Activated T-cell treated with anti-CD3 and anti-CD28 coated beads for 24 hours (primary cell): Measurements from ENCODE around the gene MYH11.
"Not testable (repeated sequence)": the region's sequence is repeated elsewhere in the genome, so short reads cannot be mapped to it uniquely, and the experiment has no call there.

Experiments used
- DNase-seq: peaks from one replicate; pipeline ENCODE4 v3.0.0-alpha.2; 2020; ENCODE audit warnings: low read depth

Gene MYH11

DNA sequence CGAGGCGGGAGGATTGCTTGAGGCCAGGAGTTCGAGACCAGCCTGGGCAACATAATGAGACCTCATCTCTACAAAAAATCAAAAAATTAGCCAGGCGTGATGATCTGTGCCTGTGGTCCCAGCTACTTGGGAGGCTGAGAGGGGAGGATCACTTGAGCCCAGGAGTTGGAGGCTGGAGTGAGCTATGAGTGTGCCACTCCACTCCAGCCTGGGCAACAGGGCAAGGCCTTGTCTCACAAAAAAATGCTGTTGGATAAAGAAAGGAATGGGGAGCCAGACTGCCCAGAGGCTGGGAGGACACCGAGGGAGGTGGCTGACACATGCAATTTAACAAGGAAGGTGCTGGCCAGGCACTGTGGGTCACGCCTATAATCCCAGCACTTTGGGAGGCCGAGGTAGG lies 47.5 kb downstream of the MYH11 start:
- not testable (repeated sequence) for DNase-seq

- DNase-seq: no peak
Measured at GRCh38 chr16:15808071-15808470, 48.8 kb downstream of the MYH11 start.

DNA sequence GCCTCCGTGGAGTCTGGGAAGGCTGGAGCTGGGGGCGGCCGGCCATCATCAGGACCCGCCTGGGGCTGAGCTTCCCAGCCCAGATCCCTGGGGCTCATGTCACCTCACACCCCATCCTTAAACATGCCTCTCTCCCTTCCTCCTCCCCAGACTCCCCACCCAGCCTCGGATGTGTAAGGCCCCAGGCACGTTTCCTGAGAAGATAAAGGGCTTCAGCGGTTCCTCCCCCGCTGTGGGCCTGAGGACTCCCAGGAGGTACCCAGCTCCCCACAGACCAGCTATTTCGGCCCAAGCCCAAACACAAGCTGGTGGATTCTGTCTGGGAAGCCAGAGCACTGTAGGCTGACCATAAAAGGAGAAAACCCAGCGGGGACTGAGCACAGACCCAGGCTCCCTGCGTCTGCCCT lies 49.2 kb downstream of the MYH11 start:
- DNase-seq: no peak

DNA sequence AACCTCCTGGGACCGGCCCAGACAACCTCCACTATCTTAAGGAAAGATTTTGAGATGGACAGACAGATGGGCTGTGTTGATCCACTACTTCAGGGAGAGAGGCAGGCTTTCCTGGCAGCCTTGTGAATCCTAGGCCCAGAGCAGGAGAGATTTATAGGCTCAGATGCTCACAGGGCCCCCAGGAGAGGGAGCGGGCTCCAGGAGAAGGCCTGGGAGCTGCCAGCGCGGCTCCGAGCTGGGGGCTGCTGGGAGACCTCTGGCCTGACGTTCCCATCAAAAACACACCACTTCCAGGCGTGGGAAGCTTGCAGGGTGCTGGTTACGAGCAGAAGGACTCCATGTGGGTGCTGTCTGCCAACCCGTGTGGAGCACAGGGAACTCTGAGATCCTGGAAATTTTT lies 53.2 kb downstream of the MYH11 start:
- DNase-seq: no peak

DNA sequence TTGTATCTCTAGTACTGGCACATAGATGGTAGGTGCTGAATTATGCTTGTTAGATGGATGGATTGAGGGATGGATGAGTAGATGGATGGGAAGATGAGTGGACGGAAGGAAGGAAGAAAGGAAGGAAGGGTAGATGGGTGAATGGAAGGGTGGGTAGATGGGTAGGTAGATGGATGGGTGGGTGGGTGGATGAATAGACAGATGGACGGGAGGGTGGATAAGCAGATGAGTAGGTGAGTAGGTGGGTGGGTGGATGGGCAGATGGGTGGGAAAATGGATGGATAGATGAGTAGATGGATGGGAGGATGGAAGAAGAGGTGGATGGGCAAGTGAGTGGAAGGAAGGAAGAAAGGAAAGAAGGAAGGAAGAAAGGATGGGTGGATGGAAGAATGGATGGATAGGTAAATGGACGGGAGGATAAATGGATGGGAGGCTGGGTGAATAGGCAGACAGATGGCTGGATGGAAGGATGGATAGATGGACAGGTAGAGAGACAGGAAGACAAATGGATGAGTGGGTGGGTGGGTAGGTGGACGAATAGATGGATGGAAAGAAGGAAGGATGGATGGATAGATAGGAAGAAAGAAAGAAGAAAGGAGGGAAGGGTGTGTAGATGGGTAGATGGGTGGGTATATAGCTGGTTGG lies 56.9 kb downstream of the MYH11 start:
- no peak for DNase-seq

DNA sequence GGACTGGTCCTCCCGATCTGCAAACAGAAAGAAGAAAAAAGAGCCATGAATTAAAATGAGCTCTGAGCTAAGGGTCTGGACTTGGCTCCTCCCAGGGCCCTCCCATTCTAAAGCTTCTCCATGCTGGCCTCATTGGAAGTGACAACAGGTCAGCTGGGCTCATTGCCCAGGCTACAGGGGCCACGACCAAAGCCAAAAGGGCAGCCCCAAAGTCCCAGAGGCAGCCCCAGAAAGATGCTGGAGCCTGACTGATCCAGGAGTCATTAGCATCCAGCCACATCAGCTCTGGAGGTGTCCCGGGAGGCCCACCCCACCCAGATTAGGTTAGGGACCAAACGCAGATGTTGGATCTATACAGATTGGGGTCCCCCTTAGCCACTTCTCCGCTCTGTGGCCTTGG lies 58.2 kb downstream of the MYH11 start:
- DNase-seq: no peak

DNA sequence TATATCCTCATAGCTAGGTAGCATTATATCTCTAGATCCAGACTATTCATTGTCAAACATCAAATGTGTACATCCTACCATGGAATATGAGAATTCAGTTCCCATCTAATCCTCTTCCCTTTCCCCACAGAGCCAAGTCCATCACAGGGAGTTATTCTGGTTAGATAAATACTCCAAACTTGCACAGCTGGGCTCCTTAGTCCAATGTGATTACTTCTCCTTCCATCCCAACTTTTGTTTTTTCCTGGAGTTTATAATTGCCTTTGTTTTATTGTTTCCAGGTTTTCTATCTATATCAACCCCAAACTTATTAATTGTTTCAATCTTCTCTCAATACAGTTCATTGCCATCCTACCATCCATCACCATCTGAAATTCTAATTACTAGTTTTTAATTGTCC lies 59.9 kb downstream of the MYH11 start:
- DNase-seq: no peak

DNA sequence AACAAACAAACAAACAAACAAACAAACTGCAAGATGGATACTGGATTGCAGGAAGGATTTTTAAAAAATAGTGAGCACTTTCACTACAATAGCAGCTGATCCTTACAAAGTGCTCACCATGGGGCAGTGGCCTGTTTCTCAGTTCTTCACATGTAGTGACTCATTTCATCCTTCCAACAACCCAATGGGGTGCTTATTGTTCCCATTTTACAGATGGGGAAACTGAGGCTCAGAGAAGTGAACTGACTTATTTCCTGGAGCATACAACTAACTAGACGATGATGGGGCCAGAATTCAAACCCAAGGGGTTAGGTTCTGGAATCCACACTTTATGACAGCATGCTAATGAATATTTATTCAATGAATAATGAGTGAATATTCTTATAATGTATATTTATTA lies 61.2 kb downstream of the MYH11 start:
- no peak for DNase-seq

DNA sequence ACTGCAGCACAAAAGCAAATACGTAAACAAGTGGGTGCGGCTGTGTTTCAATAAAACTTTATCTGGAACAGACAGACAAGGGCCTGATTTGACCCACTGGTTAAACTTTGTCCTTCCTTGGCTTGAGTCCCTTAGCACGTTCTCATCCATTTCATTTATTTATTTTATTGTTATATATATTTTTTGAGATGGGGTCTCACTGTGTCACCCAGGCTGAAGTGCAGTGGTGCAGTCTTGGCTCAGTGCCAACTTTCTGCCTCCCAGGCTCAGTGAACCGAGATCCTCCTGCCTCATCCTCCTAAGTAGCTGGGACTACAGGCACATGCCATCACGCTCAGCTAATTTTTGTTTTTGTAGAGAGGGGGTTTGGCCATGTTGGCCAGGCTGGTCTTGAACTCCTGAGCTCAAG lies 64.3 kb downstream of the MYH11 start:
- DNase-seq: no peak

DNA sequence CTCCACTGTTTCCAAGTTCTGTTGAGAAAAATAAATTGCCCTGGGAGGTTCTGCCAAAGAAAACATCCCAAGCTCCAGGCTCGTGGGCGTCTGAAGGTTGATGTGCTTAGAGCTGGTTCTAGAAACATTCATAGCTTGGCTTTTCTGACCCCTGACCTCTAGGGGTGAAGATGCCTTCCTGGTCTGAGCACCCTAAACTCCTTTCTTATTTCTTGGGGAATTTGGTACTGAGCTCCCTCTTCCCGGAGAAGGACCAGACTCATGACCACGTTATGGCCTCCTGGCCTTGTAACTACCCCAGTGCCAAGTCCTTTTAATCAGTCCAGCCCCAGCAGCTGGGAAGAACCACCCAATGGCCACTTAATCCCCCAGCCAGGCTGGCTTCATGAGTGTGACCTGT lies 66.4 kb downstream of the MYH11 start:
- no peak for DNase-seq

DNA sequence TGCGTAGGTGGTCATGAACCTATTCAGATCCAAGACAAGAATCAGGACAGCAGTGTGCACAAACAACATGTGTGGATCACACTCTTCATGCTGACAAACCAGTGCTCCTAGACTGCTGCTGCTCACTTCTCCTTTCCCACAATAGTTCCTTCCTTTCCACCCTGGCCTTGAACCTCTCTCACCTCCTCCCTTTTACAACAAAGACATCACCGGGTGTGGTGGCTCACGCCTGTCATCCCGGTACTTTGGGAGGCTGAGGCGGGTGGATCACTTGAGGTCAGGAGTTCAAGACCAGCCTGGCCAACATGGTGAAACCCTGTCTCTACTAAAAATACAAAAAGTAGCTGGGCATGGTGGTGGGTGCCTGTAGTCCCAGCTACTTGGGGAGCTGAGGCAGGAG lies 67.0 kb downstream of the MYH11 start:
- DNase-seq: not testable (repeated sequence)

DNA sequence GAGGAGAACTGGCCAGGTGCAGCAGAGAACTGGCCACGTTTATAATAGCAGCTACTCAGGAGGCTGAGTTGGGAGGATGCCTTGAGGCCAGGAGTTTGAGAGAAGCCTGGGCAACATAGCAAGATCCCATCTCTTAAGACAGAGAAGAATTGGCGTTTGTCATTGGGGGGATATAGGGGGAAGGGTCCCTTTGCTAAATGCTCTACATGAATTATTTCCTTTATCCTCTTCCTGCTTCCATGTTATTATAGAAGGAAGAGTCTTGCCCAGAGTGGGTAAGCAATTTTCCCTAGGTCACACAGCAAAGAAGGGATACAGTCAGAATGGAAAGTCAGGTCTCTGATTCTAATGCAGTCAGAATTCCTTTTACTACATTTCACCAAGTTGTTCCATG lies 68.0 kb downstream of the MYH11 start:
- DNase-seq: no peak

DNA sequence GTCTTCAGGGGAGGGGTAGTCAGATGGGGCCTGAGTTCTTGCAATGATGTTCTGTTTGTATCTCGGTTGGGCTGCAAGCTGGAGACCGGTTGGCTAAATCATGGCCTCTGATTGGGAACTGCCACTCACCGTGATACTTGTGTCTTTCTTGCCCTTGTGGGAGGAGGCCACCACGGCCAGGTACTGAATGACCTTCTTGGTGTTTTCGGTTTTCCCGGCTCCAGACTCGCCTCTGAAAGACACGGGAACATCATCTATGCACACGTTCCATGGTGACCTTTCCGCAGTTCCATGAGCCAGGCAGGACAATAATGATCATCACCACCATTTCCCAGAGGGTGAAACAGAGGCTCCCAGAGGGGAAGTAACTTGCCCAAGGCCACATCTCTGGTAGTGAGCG lies 70.3 kb downstream of the MYH11 start:
- no peak for DNase-seq

- no peak for DNase-seq
Measured at GRCh38 chr16:15785386-15786059, 71.3 kb downstream of the MYH11 start.

DNA sequence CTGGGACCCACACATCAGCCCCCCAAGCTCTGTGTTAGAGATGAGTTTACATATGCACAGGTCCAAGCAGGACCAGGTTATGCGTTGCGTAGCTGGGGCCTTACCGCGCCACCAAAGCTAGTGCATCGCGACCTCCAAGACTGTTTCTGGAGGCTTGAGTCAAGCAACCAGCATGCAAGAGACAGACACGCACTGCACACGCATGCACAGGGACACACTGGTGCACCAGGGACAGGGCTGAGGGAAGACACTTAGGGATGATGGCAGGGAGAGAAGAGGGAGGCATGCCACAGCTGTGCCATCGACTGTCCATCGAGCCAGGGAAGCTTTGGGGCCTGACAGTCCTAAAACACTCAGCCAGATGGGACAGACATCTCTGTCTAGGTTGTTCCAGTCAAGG lies 72.8 kb downstream of the MYH11 start:
- DNase-seq: no peak

DNA sequence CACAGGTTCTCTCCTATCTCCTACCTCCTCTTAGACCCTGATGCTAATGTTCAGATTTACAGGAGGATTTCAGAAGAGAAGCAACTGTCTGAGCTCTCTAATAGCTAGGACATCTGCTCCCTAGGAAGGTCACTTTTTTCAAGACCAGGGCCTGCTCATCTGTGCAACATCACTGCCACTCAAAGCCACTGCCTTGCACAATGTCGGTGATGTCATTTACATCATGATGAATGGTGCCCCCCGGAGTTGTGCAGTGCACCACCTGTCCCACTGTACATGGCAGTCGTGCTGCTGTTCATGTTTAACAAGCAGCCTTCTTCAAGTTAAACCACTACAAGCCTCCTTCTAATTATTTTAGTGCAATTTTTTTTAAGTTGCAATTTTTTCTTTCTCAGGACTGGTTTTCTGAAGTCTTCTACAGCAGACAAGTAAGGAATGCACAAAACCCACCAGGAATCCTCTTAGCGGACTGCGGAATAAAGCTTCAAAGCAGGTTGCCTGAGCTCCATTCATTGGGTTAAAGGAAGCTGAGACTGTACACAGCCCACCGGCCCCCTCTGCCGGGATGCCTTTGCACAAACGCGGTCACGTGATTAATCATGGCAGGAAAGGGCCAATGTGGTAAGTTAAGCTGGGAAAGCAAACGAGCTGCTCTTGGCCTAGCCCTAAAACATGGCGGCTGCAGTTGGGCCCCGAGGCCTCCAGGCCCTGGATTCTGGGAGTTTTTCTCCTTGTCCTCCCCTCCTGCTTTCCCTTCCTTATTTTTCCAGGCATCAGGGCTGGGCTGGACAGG lies 74.1 kb downstream of the MYH11 start:
- no peak for DNase-seq

DNA sequence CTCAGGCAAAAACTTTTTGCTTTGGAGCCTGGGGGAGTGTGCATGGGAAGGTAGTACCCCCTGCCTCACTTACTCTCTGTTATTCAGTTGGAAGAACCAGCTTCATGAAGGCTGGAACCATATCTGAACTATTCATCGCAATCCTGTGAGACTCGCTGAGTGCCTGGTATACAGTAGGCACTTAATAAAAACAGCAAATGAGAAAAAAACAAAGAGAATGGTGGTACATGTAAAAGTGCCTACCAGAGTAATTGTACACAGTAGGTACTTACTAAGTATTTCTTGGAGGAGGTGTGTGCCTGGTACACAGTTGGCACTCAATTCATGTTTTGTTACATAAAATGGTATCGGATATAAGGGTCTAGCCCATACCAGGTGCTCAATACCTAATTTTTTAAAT lies 75.2 kb downstream of the MYH11 start:
- DNase-seq: no peak

- no peak for DNase-seq
Measured at GRCh38 chr16:15780805-15781204, 76.0 kb downstream of the MYH11 start.

DNA sequence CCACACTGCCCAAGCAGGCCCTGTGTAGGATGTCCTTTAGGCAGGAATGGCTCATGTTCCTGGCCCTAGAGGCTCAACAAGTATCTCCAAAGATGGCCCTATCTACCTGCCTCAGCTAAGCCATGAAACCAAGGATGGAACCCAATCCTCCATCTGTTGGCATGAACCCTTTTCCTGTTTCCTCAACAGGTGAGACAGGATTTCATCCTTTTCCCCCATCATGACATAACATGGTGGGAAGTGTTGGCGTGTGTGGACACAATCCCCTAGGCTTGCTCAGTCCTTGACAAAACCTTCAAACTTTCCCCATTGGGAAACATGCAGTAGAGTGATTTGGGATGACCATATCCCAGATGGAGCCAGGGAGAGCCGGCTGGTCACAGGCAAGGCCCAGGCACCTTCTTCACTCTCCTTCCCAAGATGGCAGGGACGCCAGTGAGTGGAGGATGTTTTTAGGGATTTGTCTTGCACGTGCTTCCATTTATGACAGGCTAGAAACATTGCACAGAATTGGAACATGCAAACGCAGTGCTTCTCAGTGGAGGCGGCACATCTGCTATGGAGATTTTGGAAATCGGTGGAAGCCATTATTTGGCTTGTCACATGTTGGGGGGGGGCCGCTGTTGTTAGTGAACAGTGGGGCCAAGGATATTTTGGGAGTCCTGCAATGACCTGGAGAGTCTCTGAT lies 77.0 kb downstream of the MYH11 start:
- no peak for DNase-seq

GRCh38 chr16:15778999-15779614 lies 77.7 kb downstream of the MYH11 start:
- no peak for DNase-seq

DNA sequence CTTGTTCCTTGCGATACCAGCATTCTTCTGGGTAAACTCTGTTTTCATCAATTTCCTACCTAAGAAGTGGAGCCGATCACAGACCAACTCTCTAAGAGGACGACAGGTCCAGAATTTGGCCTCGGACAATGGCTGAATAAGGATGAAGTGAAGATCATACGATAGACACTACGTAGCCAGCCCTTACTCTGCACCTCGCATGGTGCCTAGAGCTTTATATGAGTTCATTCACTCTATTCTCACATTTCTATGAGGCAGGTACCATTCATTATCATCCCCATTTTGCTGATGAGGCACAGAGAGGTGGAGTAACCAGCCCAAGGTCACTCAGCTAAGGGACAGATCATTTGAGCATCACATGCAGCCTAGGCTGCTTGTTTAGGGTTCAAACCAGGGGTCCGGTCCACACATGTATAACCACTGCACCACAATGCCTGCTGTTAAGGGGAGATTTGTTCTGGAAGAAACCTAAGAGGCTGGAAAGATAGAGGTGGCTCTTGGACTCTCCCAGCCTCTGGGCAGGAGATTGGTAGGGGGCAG lies 78.6 kb downstream of the MYH11 start:
- DNase-seq: no peak
